ENCODE measurements around the gene ATP2A3. TPM values are rescaled to one million over a fixed set of nuclear protein-coding genes. Genes with fewer than 3 reads are reported as not detected.
"Not testable (repeated sequence)": the region's sequence is repeated elsewhere in the genome, so short reads cannot be mapped to it uniquely, and the experiment has no call there.

The ATP2A3 gene
- total RNA-seq, 1 experiment from 2014 or later: 0.04 TPM

DNA sequence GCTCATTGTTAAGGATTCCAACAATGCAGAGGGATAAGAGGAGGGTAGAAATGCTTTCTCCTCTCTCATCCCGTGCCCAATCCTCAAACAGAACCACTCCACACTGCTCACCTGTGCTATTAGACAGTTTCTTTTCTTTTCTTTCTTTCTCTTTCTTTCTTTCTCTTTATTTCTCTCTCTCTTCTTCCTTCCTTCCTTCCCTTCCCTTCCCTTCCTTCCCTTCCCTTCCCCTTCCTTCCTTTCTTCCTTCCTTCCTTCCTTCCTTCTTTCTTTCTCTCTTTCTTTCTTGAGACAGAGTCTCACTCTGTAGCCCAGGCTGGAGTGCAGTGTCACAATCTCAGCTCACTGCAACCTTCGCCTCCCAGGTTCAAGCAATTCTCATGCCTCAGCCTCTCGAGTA lies 27.5 kb upstream of the ATP2A3 start:
- DNase-seq (ENCODE audit: low spot score): not testable (repeated sequence)

- DNase-seq (ENCODE audit: low spot score): no peak
Measured at GRCh38 chr17:3990386-3991127, 26.3 kb upstream of the ATP2A3 start.

GRCh38 chr17:3989041-3989886 lies 25.0 kb upstream of the ATP2A3 start:
- DNase-seq (ENCODE audit: low spot score): no peak

GRCh38 chr17:3988297-3989040 lies 24.2 kb upstream of the ATP2A3 start:
- no peak for DNase-seq (ENCODE audit: low spot score)

- no peak for DNase-seq (ENCODE audit: low spot score)
Measured at GRCh38 chr17:3986939-3987335, 22.7 kb upstream of the ATP2A3 start.

DNA sequence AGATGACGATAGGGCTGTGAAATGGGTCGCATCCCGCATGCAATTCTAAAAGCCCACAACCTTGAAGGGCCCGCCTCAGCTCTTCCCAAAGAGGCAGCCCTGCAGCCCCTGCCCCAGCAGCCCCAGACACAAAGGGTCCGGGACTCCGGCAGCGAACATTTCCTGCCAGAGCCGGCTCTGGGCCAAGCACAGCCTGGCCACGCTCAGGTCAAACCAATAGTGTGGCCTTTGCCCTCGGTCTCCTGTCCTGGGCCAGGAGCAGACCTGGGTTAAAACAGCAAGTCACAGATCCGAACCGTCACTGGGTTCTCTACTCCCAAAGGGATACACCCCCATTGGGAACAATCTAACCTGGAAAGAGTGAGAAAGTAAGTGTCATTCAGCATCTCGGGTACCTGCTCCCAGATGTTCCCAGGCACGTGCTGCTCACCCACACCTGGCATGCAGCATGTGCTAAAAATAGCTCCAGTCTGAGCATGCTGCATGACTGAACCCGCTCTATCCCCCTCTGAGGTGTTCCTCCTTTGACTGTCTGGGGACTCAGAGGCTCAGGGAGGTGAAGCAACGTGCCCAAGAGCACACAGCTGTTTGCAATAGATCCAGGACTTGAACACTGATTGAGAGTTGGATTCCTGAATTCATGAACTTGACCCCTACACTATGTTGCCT lies 22.2 kb upstream of the ATP2A3 start:
- no peak for DNase-seq (ENCODE audit: low spot score)

DNA sequence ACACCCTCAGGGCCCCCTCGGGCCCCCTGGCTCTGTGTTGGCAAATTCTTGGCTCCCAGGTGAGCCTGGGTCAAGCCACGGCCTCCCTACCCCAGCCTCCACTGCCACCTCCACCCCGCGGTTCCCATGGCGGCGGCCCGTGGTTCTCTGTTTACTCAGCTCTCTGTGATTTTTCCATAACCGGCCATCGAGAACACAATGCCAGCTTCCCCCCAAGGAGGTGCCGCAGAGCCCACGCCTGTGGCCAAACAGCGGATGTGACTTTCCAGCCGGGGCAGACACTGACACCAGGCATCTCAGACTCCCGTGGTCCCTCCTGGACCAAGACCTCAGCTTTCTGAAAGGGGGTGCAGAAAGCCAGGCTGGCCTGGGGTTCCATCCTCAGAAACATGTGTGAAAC lies 21.6 kb upstream of the ATP2A3 start:
- no peak for DNase-seq (ENCODE audit: low spot score)

DNA sequence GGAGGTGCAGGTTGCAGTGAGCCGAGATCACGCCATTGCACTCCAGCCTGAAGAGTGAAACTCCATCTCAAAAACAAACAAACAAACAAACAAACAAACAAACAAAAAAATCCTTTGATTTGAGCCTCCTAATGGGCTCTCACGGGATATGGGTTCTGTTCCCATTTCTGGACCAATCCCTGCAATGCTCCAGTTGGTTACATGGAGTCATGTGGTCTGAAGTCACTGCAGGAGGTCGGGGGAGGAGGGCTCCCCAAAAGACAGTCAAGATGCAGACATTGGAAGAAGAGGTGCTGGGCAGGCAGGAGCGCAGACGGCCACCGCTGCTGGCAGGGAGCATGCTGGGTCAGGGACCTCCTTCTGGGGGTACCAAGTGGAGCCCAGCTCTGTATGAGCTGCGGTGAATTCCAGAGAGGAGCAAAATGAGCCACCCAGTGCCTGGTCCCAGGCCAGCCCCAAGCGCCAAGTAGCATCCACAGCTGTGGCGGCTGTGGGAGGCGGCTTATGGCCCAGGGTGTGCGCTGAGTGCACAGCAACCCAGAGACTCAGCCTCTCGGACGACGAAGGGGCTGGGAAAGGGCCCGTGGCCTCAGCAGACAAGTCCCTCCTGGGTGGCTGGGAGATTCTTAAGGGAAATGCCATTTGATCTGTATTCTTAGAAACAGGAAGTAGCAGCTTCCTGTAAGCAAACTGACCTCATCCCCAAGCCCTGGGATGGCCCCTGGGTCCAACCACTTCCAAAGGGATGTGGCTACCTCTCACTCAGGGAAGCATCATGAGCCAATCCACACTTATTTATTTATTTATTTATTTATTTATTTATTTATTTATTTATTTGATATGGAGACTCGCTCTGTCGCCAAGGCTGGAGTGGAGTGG lies 19.6 kb upstream of the ATP2A3 start:
- peak; percentile 40 for DNase-seq (ENCODE audit: low spot score)

DNA sequence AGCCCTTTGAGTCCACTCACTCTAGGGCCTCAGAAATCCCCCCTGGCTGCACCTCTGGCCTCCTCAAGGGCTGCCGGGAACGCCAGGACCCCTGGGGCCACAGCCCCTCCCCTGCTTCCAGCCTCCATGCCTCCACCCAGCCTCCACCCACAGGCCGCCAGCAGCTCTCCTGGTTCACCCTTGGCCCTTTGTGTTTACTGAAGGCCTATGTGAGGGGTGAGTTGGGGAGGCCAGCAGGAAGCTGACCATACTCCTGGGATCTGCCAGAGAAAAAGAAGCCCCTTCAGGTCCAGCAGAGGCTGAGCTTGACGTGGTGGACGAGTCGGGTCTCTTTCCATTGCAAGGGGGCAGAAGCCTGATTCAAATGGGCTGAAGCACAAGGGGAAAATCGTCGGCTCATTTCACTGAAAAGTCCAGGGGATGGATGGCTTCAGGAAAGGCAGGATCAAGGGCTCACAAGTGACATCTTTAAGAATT lies 18.3 kb upstream of the ATP2A3 start:
- no peak for DNase-seq (ENCODE audit: low spot score)

GRCh38 chr17:3982113-3982512 lies 17.9 kb upstream of the ATP2A3 start:
- DNase-seq (ENCODE audit: low spot score): no peak

DNA sequence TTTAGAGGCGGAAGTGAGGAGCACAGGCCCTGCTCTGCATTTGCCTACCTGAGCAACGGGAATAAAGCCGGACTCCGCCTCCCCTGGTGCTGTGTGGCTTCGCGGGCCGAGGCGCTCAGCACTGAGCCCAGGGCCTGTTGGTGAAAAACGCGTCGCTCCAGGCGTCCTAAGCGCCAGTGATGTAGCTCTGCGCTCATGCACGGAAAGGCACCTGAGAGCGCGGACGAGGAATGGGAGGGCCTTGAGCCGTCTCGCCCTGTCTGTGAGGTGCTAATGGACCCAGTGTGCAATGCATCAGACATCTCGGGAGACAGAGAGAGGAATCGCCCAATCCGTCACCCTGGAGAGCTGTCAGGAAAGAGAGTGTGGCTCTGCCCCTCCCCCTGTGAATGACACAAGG lies 17.2 kb upstream of the ATP2A3 start:
- no peak for DNase-seq (ENCODE audit: low spot score)

- no peak for DNase-seq (ENCODE audit: low spot score)
Measured at GRCh38 chr17:3980381-3981014, 16.3 kb upstream of the ATP2A3 start.

- DNase-seq (ENCODE audit: low spot score): no peak
Measured at GRCh38 chr17:3979290-3979611, 15.0 kb upstream of the ATP2A3 start.

DNA sequence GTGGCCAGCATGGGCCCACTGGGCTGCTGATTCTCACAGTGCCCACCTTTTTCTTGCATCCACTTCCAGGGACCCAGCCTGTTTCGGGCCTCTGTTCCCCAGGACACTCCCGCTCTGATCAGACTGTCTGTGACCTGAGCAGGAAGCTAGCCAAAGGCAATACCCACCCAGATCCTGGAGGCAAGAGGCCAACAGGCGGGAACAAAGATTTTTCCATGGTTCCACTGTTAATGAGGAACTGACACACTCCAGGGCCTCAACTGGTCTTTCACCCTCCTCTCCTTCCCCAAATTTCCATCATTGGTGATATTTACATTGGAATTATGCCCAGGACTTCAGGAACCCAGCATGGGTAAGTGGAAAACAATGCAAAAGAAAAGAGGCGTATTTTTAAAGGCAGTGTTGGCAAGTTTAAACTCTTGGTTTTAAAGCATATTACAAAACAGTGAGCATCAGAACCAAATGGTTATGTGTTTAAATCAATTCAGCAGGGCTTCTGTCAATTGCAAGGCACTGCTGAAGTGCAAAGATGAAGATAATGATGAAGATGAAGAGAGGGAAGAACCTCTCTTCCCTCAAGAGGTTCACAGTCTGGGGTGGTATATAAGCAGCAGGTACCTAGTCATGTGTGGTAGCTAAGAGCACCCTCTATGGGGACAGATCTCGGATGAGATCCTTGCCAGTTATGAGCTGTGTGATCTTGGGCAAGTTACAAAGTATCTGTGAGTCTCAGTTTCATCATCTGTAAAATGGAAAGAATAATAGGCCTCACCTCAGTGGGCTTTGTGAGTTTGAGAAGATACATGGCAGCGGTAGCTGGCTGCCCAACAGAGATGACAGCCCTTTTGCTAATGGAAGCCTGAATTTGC lies 14.4 kb upstream of the ATP2A3 start:
- DNase-seq (ENCODE audit: low spot score): no peak

GRCh38 chr17:3977387-3977786 lies 13.2 kb upstream of the ATP2A3 start:
- no peak for DNase-seq (ENCODE audit: low spot score)

GRCh38 chr17:3976675-3977171 lies 12.5 kb upstream of the ATP2A3 start:
- no peak for DNase-seq (ENCODE audit: low spot score)

DNA sequence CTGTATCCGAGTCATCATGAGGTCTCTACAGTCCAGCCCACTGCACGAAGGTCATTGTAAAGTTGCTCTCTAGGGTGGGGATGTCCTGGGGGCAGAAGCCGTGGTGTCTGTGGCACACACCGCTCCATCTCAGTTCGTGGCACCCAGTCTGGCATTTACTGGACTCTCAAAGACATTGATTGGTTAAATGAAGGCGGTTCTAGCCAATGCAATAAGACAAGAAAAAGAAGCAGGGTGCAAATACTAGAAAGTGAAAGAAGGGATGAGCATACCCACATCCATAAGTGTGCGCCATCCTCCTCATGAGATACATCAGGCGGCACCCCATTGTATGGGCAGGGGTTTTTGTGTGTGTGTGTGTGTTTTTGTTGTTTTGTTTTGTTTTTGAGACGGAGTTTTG lies 10.7 kb upstream of the ATP2A3 start:
- DNase-seq (ENCODE audit: low spot score): no peak

DNA sequence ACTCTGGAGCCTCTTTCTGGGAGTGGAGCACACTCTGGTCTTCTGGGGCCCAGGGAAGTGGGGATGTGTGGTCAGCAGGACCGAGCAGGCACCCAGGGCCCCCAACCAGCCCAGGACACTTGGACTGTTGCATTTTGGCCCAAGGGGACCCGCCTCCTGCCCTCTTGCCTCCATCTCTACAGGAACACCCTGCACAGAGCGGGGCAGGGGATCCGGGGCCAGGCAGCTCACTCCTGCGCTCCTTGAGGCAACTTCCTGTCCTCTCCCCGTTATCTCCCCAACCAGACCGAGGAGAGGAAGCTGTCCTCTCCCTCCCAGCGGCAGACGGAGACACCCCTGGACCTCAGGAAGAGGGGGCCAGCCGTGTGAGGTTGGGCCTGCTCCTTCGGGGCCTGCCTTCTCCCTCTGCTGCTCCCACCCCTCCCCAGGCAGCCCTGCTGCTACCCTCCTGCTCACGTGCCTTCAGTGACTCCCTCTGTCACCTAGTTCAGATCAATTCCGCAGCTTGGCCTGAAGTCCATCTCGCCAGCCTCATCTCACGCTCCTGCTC lies 10.0 kb upstream of the ATP2A3 start:
- no peak for DNase-seq (ENCODE audit: low spot score)

Data from H4 (cell line).